Measurements from ENCODE around the gene COL18A1. TPM values are rescaled to one million over a fixed set of nuclear protein-coding genes. Genes with fewer than 3 reads are reported as not detected.
"Not testable (repeated sequence)": the region's sequence is repeated elsewhere in the genome, so short reads cannot be mapped to it uniquely, and the experiment has no call there.

Gene COL18A1
- total RNA-seq, 1 donor from 2014 or later: 187 TPM

DNA sequence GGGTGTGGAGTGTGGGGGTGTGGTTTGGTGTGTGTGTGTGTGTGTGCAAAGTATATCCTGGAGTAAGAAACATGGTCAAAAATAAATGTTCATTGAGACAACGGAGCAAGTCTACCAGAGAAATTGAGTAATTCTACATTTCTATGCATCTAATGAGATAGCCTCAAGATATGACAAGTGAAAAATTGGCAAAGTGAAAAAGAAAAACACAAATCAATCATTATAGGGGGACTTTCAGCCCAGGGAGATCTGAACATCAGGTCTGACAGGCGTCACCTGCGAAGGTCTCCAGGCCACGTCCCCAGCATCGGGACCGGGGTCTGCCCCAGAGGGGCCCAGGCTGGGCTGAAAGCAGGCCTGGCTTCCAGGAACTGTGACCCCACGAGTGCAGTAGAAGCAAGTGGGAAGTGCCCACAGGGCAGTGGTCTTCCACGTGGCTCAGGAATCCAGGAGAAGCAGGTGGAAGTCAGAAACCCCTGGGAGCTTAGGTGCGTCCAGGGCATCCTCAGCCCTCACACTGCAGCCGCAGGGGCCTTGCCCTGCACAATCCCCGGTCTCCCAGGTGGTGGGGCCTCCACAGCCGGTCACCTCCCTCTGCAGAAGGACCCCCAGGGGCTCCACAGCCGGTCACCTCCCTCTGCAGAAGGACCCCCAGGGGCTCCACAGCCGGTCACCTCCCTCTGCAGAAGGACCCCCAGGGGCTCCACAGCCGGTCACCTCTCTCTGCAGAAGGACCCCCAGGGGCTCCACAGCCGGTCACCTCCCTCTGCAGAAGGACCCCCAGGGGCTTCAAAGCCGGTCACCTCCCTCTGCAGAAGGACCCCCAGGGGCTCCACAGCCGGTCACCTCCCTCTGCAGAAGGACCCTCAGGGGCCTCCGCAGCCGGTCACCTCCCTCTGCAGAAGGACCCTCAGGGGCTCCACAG, 96.4 kb downstream of the COL18A1 start:
- not testable (repeated sequence) for DNase-seq (ENCODE audit: low read depth)

DNA sequence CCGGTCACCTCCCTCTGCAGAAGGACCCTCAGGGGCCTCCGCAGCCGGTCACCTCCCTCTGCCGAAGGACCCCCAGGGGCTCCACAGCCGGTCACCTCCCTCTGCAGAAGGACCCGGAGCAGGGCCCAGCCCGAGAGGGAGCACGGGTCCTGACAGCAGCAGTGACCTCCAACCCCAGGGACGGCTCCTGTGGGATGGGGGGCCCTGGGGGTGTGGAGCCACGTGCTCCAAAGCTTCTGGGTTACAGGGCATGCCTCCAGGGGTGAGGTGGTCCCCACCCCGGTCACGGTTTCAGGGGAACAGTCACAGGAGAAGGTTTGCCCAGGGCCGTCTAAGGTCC, 97.0 kb downstream of the COL18A1 start:
- no peak for DNase-seq (ENCODE audit: low read depth)

DNA sequence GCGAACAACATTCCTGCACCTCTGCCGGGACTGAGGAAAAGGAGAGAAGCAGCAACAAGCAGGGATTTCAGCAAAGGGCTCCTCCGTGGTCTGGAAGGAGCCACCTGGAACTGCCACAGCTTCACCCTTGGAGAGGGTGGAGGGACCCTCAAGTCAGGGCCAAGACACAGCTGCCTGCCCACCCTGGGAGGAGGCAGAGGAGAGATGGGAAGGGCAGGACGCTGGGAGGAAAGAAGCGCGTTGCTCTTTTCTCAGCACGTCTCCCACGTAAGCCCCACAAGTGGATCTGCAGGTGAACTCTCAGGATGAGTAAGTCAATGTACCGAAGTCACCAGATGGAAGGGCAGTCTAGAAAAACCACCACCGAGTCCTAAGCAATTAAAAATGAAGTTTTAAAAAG, 97.6 kb downstream of the COL18A1 start:
- DNase-seq (ENCODE audit: low read depth): no peak

DNA sequence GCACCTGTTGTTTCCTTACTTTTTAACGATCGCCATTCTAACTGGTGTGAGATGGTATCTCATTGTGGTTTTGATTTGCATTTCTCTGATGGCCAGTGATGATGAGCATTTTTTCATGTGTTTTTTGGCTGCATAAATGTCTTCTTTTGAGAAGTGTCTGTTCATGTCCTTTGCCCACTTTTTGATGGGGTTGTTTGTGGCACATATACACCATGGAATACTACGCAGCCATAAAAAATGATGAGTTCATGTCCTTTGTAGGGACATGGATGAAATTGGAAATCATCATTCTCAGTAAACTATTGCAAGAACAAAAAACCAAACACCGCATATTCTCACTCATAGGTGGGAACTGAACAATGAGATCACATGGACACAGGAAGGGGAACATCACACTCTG, 98.3 kb downstream of the COL18A1 start:
- not testable (repeated sequence) for DNase-seq (ENCODE audit: low read depth)

DNA sequence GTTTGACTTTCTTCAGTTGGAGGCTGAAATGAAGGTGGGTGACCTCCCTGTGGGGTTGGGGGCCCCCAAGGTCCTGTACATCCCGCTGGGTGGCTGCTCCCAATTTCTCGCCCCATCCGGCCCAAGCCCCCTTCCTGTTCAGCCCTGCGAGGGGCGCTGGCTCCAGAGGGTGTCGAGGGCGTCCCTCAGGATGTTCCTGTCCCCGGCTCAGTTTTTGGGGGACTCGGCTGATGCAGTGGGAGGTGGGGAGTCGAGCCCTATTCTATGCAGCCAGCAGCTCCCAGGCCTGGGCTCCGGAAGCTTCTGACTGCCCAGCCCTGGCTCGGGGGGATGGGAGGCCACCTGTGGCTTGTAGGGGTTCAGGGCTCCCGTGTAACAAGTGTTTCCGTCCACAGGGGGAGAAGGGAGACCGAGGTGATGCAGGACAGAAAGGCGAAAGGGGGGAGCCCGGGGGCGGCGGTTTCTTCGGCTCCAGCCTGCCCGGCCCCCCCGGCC, 99.1 kb downstream of the COL18A1 start:
- no peak for DNase-seq (ENCODE audit: low read depth)

DNA sequence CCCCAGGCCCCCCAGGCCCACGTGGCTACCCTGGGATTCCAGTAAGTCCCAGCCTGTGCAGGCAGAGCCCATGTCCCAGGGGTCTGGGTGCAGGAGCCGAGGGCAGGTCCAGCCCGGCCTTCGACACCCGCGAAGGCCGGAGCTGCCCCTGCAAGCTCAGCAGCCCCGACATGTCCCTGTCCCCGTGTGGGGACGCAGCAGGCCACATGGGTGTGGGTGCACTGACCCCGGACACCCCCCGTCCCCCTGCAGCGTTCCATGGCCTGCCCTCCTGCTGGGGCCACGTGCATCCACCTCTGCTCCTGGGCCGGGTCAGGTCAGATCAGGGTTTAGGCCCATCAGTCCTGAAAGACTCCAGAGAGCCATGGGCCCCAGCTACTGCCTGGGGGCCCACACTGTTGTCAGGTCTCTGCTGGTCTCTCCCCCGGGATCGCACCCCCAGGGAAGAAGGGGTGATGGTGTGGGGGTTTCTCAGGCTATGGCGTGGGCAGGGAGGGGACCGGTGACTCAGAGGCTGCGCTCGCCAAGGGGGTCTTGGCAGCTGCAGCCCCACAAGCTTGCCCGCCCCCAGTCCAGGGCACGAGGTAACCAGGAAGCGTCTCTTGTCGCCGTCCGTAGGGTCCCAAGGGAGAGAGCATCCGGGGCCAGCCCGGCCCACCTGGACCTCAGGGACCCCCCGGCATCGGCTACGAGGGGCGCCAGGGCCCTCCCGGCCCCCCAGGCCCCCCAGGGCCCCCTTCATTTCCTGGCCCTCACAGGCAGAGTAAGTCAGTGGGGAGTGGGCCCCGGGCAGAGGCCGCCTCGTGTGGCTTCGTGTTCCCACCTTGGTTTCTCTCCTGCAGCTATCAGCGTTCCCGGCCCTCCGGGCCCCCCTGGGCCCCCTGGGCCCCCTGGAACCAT, 99.8 kb downstream of the COL18A1 start:
- no peak for DNase-seq (ENCODE audit: low read depth)

DNA sequence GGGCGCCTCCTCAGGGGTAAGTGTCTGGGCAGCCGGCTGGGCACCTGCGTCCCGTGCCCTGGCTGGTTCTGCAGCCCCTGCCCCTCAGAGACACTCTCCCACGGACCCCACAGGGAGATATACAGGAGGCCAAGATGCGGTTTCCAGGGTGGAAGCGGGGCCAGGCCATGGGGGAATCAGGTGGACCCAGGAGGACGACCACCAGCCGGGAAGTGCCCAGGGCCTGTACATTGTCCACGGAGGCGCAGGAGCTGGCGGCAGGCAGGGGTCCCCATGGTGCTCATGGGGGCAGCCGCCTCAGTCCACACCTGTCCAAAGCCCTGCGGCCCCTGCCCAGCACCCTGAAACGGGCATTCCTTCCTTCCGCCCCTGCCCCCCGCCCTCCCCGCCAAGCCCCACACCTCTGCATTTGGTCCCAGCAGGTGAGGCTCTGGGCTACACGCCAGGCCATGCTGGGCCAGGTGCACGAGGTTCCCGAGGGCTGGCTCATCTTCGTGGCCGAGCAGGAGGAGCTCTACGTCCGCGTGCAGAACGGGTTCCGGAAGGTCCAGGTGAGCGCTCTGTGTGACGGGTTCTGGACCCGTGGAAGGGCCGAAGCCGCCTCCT, 100.6 kb downstream of the COL18A1 start:
- no peak for DNase-seq (ENCODE audit: low read depth)

DNA sequence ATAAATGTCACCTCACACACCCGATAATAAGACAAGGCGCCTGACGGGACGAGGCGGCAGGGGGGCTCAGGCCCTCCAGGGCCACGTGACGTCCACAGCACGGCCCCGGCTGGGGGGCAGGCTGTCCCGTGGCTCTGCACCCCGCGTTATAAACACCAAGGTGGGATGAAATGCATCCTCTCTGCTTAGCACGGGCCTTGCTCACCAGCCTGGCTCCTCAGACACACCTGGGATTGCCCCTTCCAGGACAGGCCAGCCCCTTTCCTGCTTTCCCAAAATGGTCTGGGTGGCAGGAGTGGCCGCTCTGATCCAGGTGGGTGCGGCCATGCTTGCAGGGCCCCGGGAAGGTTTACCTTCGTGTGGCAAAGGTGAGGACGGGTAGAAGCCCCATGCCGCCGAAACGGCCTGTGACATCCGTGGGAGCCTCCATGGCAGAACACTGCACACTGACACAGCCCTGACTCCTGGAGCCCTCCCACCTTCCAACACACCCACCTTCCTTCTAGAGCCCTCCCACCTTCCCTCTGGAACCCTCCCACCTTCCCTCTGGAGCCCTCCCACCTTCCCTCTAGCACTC, 101.4 kb downstream of the COL18A1 start:
- DNase-seq (ENCODE audit: low read depth): no peak

DNA sequence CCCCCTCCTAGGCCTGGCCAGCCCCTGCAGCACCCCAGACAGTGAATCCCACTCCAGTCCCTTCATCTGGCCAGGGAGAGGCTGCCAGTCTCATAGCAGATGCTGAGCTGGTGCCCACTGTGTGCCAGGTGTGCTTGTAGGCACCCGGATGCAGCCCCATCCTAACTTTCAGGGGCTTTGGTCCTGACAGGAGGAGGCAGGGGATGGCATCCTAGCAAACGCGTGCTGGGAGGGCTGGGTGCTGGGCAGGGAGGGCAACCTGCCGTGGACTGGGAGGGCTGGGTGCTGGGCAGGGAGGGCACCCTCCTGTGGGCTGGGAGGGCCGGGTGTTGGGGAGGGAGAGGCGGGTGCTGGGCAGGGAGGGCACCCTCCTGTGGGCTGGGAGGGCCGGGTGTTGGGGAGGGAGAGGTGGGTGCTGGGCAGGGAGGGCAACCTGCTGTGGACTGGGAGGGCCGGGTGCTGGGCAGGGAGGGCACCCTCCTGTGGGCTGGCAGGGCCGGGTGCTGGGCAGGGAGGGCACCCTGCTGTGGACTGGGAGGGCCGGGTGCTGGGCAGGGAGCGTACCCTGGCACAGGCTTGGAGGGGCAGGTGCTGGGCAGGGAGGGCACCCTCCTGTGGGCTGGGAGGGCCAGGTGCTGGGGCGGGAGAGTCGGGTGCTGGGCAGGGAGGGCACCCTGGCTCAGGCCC, 102.0 kb downstream of the COL18A1 start:
- no peak for DNase-seq (ENCODE audit: low read depth)

DNA sequence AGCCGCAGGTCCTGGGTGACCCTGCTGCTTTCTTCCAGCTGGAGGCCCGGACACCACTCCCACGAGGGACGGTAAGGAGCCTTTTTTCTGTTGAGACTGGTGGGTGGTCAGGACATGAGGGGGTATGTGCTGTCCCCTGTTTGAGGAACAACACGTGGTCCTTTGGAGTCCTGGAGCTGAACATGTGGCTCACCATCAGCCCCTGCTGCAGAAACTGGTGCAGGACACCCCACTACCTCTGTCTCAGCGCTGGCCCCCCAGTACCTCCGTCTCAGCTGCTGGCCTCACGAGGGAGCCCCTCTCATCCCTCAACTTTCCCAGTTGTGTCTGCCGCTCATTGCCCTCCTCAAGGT, 102.5 kb downstream of the COL18A1 start:
- no peak for DNase-seq (ENCODE audit: low read depth)

DNA sequence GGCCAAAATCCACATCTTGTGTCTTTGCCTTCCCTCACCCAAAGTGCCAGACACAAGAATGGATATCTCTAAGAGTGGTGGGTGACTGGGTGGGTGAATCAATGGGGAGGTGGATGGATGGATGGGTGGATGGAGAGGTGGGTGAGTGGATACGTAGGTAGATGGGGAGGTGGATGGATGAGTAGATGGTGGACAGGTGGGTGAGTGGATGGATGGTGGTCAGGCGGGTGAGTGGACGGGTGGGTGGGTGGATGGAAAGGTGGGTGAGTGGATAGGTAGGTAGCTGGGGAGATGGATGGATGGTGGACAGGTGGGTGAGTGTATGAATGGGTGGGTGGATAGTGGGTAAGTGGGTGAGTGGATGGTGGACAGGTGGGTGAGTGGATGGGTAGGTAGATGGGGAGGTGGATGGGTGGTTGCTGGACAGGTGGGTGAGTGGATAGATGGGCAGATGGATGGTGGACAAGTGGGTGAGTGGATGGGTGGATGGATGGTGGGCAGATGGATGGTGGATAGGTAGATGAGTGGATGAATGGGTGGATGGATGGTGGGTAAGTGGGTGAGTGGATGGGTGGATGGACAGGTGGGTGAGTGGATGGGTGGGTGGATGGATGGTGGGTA, 103.0 kb downstream of the COL18A1 start:
- no peak for DNase-seq (ENCODE audit: low read depth)

DNA sequence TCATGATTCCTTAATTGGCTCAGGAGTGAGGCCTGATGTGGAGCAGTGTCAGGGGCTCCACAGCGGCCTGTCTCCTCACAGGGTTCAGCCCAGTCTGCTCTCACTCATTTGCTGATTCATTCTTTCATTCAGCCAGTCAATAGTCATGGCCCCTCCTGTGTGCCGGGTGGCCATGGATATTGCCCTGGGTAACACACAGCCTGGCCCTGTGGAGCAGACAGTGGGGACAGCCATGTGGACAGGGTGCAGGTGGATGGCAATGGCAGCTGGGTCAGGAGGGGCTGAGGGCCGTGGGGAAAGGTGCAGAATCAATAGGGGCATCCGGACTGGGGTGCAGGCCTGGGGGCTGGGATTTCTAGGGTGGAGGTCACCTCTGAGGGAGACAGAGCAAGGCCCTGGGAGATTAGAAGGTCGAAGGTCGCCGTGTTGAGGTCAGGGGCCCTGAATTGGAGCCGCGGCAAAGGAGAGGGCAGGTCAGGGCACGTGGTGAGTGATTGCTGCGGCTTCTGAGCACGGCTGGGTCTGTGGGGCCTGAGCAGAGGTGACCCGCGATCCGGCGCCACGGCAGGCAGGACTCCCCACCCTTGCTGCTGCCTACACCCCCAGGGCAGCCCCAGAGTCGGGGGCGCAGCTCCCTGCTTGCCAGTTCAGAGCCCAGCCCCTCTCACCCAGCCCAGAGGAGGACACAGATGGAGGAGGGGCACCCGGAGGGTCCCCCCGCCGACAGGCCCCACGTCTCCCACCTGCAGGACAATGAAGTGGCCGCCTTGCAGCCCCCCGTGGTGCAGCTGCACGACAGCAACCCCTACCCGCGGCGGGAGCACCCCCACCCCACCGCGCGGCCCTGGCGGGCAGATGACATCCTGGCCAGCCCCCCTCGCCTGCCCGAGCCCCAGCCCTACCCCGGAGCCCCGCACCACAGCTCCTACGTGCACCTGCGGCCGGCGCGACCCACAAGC, 103.9 kb downstream of the COL18A1 start:
- no peak for DNase-seq (ENCODE audit: low read depth)

DNA sequence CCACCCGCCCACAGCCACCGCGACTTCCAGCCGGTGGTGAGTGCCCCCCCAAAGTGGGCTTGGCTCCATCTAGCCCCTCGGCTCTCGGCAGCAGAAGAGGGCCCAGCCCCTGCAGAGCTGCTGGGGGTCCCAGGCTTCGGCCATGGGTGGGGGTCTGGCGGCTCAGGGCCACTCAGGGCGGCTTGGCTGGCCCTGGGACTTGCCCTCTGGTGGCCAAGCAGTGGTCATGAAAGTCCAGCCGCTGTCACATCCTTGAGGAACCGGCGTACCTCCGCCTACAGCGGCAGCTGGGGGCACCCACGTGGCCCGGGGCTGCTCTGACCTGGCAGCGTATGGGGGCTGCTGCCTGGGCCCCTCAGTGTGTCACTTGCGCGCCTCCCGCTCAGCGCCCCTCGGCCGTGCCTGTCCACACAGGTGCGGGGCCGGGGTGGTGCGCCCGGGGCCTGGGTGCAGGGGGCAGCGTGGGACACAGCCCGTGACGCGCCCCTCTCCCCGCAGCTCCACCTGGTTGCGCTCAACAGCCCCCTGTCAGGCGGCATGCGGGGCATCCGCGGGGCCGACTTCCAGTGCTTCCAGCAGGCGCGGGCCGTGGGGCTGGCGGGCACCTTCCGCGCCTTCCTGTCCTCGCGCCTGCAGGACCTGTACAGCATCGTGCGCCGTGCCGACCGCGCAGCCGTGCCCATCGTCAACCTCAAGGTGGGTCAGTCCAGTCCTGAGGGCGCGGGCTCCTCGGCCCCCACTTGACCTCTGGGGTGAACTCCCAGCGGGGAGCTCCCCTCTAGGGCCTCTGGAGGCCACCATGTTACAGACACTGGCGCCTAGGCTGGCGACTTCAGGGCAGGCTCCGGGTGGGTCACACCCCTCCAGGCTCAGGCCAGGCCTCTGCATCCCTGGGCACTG, 104.9 kb downstream of the COL18A1 start:
- DNase-seq (ENCODE audit: low read depth): no peak

DNA sequence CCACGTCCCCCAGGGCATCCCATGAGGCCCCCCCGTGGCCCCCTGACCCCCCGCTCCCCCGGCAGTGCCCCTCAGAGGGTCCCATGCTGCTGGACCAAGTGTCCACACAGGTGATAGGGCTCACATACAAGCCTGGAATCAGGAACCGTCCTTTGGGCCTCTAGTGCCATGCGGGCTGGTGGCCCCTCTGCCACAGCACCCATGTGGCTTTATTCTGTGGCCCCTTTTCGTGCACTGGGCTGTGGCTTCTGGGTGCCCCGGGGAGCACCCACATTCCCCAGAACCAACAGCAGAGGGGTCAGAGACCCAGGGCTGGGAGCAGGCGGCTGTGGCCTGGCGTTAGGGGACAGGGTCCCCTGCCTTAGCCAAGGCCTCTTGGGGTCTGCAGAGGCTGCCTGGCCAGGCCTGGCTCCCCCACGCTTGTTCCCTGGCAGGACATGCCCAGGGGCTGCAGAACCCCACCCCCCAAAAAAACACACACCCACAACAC, 105.5 kb downstream of the COL18A1 start:
- DNase-seq (ENCODE audit: low read depth): no peak

DNA sequence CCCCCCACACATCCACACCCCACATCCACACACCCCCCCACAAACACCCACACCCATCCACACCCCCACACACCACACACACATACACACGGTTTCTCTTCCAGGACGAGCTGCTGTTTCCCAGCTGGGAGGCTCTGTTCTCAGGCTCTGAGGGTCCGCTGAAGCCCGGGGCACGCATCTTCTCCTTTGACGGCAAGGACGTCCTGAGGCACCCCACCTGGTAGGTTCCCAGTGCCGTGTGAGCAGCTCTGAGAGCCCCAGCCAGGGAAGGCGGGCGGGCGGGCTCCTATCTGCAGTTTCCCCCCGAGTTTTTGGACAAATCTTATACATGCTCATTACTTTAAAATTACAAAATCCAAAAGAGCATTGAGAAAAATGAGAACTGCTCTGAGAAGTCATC, 106.0 kb downstream of the COL18A1 start:
- DNase-seq (ENCODE audit: low read depth): no peak

DNA sequence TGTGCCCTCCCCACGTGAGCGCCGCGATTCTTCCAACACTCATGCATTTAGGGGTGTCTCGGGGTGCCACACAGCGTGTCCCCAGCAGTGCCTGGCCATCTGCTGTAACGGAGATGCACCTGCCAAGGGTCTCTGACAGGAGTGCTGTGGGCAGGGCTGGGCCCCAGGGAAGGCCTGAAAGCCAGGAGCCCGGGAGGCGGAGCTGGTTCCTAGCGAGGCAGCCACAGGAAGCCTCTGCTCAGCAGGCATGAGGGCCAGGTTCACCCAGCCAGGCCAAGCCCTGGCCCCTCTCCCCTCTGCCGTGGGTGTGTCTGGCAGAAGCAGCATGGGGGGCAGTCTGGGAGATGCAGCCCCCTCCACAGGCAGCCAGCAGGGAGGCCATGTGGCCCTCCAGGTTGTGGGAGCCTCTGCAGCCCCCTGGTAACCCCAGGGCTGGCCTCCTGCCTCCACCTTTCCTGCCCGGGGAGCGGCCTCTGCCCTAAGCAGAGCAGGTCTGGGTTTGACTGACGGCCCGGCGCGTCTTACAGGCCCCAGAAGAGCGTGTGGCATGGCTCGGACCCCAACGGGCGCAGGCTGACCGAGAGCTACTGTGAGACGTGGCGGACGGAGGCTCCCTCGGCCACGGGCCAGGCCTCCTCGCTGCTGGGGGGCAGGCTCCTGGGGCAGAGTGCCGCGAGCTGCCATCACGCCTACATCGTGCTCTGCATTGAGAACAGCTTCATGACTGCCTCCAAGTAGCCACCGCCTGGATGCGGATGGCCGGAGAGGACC, 106.9 kb downstream of the COL18A1 start:
- no peak for DNase-seq (ENCODE audit: low read depth)

DNA sequence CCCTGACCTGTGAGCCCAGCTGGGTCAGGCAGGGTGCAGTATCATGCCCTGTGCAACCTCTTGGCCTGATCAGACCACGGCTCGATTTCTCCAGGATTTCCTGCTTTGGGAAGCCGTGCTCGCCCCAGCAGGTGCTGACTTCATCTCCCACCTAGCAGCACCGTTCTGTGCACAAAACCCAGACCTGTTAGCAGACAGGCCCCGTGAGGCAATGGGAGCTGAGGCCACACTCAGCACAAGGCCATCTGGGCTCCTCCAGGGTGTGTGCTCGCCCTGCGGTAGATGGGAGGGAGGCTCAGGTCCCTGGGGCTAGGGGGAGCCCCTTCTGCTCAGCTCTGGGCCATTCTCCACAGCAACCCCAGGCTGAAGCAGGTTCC, 107.6 kb downstream of the COL18A1 start:
- no peak for DNase-seq (ENCODE audit: low read depth)
